GM23338 (cell line): ENCODE results near the gene STAB2. TPM values are rescaled to one million over a fixed set of nuclear protein-coding genes. Genes with fewer than 3 reads are reported as not detected.

Experiments
- CREB1 ChIP-seq: fragments of 250-450 bp; sonication (Bioruptor Pico); IDR thresholded peaks from 2 replicates; pipeline ENCODE4 v1.5.0; 2020; ENCODE audit warnings: low read depth, mild to moderate bottlenecking, moderate library complexity
- CTCF ChIP-seq, 2 experiments: fragments of 200-600 bp in 1 of 2; sonication (generic) in 1 of 2; conservative IDR thresholded peaks; 2 replicates each; pipeline versions ENCODE4 v1.5.1 to v1.6.1; 2016 to 2017; ENCODE audit warnings: antibody characterized with exemption in 2 of 2, low read depth in 2 of 2, mild to moderate bottlenecking in 2 of 2, moderate library complexity in 1 of 2
- EZH2 ChIP-seq: fragments of 200-600 bp; sonication (generic); IDR thresholded peaks from one replicate; pipeline ENCODE4 v1.8.0; 2017; ENCODE audit warnings: antibody characterized with exemption, mild to moderate bottlenecking, low read depth; ENCODE audit not compliant: unreplicated experiment
- EZH2phosphoT487 ChIP-seq: fragments of 200-600 bp; sonication (generic); IDR thresholded peaks from one replicate; pipeline ENCODE4 v1.8.1; 2018; ENCODE audit warnings: antibody characterized with exemption; ENCODE audit not compliant: unreplicated experiment
- JUNB ChIP-seq: IDR thresholded peaks from one replicate; pipeline ENCODE4 v1.6.1; 2016; ENCODE audit warnings: antibody characterized with exemption; ENCODE audit not compliant: unreplicated experiment
- NANOG ChIP-seq: IDR thresholded peaks from 2 replicates; pipeline ENCODE4 v1.6.1; 2016; ENCODE audit warnings: antibody characterized with exemption, borderline replicate concordance
- POLR2AphosphoS5 ChIP-seq: IDR thresholded peaks from 2 replicates; pipeline ENCODE4 v1.6.1; 2016; ENCODE audit warnings: antibody characterized with exemption, low read depth
- polyA plus RNA-seq: library from polyadenylated mRNA; unstranded; fragments of >200 nt; fragmentation: Nextera tagmentation; extraction: Ambion mirVana; gene quantifications from 2 replicates; pipeline ENCODE4 v1.2.1, GENCODE V29; 2016
- total RNA-seq: library from RNA; depleted of rRNA; stranded (reverse); fragments of >200 nt; shearing (Covaris generic); gene quantifications from 2 replicates; pipeline ENCODE4 v1.2.3, GENCODE V29; 2014
- TF ChIP-seq, protein P1 (sequence below): fragments of 250-450 bp; sonication (Bioruptor Pico); IDR thresholded peaks from 2 replicates; pipeline ENCODE4 v1.5.0; 2020; ENCODE audit warnings: mild to moderate bottlenecking, moderate library complexity

The STAB2 gene
- total and polyA plus RNA-seq, 2 experiments from 2014 or later = 0.14 TPM; not detected in 1

- TF ChIP-seq, protein P1, sequence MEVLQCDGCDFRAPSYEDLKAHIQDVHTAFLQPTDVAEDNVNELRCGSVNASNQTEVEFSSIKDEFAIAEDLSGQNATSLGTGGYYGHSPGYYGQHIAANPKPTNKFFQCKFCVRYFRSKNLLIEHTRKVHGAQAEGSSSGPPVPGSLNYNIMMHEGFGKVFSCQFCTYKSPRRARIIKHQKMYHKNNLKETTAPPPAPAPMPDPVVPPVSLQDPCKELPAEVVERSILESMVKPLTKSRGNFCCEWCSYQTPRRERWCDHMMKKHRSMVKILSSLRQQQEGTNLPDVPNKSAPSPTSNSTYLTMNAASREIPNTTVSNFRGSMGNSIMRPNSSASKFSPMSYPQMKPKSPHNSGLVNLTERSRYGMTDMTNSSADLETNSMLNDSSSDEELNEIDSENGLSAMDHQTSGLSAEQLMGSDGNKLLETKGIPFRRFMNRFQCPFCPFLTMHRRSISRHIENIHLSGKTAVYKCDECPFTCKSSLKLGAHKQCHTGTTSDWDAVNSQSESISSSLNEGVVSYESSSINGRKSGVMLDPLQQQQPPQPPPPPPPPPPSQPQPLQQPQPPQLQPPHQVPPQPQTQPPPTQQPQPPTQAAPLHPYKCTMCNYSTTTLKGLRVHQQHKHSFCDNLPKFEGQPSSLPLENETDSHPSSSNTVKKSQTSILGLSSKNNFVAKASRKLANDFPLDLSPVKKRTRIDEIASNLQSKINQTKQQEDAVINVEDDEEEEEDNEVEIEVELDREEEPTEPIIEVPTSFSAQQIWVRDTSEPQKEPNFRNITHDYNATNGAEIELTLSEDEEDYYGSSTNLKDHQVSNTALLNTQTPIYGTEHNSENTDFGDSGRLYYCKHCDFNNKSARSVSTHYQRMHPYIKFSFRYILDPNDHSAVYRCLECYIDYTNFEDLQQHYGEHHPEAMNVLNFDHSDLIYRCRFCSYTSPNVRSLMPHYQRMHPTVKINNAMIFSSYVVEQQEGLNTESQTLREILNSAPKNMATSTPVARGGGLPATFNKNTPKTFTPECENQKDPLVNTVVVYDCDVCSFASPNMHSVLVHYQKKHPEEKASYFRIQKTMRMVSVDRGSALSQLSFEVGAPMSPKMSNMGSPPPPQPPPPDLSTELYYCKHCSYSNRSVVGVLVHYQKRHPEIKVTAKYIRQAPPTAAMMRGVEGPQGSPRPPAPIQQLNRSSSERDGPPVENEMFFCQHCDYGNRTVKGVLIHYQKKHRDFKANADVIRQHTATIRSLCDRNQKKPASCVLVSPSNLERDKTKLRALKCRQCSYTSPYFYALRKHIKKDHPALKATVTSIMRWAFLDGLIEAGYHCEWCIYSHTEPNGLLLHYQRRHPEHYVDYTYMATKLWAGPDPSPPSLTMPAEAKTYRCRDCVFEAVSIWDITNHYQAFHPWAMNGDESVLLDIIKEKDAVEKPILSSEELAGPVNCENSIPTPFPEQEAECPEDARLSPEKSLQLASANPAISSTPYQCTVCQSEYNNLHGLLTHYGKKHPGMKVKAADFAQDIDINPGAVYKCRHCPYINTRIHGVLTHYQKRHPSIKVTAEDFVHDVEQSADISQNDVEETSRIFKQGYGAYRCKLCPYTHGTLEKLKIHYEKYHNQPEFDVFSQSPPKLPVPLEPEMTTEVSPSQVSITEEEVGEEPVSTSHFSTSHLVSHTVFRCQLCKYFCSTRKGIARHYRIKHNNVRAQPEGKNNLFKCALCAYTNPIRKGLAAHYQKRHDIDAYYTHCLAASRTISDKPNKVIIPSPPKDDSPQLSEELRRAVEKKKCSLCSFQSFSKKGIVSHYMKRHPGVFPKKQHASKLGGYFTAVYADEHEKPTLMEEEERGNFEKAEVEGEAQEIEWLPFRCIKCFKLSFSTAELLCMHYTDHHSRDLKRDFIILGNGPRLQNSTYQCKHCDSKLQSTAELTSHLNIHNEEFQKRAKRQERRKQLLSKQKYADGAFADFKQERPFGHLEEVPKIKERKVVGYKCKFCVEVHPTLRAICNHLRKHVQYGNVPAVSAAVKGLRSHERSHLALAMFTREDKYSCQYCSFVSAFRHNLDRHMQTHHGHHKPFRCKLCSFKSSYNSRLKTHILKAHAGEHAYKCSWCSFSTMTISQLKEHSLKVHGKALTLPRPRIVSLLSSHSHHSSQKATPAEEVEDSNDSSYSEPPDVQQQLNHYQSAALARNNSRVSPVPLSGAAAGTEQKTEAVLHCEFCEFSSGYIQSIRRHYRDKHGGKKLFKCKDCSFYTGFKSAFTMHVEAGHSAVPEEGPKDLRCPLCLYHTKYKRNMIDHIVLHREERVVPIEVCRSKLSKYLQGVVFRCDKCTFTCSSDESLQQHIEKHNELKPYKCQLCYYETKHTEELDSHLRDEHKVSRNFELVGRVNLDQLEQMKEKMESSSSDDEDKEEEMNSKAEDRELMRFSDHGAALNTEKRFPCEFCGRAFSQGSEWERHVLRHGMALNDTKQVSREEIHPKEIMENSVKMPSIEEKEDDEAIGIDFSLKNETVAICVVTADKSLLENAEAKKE = no peak
- TF ChIP-seq EZH2phosphoT487 (no peak), CTCF (conservative IDR thresholded peaks at IDR 0.05; ENCODE audit: low read depth in 2 of 2) (no peak), JUNB (no peak), EZH2 (no peak), CREB1 (CRISPR knock-in tag) (no peak), NANOG (no peak), POLR2AphosphoS5 (no peak)
Observed at GRCh38 chr12:103671367-103671766, 84.3 kb downstream of the STAB2 start (continued).
